ENCODE results near the gene NEDD8.

The NEDD8 gene

DNA sequence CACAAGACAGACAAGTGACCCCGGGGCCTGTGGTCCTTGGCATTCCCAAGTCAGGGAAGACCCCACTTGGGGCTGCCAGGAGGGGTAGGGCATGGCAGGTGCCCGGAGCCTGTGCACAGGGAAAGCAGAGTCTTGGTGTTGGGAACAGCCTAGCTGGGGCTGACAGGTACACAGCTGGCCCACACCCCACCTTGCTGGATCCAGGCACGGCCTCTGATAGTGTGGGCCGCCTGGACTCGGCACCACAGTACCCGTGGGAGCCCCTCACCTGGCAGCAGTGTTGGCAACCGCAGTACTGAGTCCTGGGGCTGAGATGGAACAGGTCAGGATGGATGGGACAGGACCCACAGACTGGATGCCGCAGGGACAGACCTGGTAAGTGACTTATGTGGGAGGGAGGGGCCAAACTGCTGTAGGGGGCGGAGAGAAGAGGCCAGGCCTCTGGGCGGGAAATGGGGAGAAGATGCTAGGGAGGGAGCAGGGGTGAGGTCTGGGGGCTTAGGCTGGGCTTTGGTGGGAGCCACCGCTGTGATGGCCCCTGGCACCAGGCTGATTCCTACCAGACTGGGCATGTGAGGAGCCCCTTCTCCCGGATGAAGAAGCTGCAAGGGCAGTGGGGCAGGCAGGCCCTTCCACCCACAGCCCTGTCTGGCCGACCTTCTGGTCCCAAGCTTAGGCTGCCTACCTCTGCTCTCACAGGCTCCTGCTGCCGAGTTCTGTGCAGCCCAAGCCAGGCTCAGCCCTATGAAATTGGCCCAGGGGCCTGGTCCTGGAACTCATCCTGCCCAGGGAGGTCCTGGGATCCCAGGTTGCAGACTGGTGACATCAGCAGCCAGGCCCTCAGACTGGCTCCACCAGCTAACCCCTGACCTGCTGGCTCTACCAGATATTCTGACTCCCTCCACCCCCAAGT, 30.9 kb upstream of the NEDD8 start, which contains the start of gene TGM1:
Gene TGM1 (minus strand): TSS at position 357 of the 913 bp plus-strand sequence. CDS start 825 bp downstream, outside the sequence.
- no peak for DNase-seq

DNA sequence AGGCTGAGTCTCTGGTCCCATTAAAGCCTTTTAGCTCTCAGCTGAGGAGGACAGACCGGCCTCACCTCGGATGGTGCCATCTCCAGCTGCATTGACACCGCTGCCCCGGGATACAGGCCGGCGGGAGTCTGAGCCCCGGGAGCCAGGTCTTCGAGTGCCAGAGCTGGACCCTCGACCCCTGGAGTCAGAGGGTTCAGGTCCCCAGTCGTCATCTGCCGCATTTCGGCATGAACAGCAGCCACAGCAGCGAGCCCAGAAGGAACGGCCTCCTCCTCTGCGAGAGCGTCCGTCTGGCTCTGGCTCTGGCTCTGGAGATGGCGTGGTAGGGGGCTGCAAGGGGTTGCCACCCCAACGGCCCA, 29.8 kb upstream of the NEDD8 start:
- DNase-seq, result no peak

DNA sequence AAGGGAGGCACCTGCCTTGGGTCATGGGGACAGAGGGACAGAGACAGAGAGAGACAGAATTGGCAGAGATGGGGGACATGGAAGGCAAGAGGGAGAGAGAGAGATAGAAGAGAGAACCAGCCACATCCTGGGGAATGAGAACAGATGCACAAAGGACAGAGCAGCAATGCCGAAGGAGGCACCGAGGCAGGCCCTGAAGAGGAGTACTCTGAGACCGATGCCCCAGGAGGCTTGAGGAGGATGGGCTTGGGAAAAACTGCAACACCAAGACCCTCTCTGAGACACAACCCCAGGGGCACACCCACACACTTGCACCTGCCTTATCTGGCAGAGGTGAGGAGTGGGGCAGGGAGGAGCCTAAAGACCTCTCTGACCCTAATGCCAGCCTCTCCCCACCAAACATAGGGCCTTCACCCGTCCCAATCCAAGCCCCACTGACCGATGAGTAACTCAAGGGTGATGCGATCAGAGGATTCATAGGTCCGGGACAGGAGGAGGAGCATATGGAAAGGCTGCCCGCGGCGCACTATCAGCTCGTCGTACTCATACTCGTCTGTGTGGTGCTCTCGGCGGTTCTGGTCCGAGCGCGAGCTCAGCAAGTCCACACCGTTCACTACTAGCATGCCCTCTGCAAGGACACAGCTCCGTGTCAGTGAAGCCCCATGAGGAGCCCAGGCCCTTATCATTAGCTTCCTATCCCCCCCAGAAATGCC, 29.2 kb upstream of the NEDD8 start:
- no peak for DNase-seq

DNA sequence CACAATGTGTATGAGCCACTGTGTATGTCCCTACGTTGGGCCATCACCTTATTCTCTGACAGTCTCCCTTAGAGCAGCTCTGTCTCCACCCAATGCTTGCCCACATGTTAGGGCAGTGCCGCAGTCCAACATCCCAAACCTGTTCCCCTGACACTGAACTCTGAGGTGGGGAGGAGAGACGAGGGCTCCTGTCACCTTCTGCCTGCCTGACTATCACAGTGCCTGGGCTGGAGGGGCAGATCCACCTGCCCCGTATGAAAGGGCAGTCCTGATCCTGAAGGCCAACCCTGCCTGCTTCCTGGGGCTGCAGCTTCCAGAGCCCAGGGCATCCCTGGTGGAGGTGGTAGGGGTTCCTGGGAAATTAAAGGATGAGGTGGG, 28.6 kb upstream of the NEDD8 start:
- DNase-seq, result no peak

DNA sequence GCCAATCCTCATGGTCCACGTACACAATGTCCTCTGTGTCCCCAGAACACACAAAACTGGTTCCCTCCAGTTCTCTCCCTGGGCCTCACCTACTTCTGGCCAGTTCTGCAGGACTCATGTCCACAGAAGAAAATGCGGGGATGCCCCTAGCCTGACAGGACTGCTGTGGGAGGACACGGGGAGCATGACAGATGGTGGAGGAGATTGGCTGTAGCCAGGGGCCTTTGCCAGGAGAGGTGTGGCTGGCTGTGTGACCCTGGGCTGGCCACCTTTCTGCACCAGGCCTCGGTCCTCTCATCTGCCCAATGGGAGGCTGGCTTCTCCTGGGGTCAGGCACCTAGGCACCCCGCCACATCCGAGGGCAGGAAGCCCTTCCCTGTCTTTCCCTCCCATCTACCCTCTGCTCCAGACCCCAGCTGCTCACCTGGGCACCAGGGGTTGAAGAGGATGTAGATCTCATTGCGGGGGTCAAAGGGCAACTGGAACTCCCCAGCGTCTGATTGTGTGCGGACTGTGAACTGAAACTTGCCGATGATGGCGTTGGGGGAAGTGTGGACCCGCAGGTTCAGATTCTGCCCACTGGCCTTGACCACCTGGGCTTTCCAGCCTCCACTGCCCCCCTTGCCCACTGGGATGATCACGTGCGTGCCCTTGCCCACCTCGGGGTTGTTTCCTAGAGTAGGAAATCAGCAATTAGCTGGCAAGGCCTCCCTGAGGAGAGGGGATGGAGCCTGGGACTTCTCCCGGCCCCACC, 28.0 kb upstream of the NEDD8 start:
- DNase-seq, result no peak

DNA sequence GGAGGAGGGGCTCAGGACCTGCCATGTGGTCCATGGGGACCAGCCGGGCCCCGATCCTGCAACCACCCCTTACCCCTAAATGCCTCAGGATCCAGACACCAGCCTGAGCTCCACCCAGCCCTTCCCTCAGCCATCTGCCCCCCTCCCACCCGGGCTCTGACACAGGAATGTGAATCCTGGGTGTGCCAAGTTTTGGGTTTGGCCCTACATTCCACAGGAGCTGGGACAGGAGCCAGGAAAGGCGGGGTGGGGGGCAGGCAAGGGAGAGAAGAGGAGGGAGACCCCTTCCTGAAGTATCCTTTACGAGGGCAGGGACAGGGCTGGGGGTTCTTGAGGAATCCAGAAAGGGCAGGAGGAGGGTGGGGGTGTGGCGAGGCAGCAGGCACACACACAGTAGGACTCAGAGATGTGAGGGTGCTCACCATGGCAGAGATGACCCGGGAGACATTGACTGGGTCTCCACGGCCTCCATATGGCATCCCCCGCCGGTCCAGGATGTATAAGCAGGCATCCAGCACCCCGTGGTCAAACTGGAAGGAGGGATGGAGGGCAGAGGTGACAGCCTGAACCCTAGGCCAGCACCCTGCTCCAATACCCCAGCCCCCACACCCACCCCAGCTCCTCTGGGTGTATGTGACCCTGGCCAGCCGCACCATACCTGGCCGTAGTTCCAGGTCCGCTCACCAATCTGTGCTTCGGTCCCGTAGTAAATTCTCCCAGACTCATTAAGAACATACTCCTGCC, 27.3 kb upstream of the NEDD8 start:
- no peak for DNase-seq

DNA sequence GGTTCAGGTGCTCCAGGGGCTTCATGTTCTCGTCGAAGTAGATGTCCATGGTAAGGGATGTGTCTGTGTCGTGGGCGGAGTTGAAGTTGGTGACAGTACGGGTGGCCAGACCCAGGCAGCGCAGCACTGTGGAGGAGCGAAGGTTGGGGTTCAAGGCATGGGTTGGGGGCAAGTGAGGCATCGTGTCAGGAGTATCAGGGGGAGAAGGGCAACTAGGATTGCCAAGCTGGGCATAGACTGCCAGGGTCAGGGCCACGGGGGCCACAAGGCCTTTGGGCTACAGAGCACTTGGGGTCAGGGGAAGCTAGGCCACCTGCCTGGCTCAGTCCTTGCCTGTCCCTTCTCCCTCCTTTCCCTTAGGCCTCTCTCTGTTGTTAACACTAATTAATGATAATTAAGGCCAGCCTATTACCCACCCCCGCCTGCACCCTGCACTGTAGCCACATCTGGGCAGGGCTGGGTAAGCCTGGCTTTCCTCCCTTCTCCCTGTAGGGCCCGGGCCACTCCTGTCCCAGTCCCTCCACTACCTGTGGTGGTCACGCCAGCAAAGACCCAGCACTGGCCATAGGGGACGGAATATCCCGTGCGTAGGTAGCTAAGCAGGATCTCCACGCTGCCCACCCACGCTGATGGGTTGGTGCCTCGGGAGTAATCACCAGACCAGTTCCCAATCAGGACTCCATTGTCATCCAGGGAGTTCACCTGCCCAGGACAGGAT, 26.5 kb upstream of the NEDD8 start:
- no peak for DNase-seq

DNA sequence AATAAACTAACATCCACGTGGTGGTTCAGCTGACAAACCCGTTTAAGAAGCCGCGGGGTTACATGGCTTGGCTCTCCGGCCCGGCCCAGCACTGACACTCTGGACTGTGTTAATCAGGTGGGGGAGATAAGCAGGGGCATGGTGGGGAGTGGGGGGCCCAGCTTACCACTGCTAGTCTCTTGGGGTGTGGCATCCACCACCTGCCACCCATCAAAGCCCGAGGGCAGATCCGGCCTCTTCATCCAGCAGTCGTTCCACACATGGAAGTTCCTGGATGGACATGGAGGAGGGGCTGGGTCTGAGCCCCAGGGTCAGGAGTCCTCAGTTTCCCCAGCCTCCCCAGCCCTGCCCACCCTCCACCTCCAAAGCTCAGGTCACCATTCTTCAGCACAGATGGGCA, 26.0 kb upstream of the NEDD8 start:
- DNase-seq, result no peak

DNA sequence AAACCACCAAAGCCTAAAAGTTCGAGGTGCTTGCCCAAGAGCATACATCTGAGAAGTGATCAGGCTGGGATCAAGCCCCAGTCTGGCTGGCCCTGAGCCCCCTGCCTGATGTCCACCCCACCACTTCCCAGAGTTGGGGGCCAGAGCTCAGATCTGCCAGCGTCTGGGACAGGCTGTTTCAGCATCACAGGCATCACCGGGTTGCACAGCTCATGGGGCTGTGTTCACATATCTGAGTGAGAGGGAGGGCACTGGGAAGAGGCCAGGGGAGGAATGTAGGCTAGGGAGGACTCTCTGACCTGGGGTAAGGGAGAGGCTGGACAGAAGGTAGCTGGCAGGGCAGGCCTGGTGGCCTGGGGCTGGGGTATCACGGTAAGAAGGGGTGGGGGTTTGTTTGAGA, 24.8 kb upstream of the NEDD8 start:
- DNase-seq, result no peak

DNA sequence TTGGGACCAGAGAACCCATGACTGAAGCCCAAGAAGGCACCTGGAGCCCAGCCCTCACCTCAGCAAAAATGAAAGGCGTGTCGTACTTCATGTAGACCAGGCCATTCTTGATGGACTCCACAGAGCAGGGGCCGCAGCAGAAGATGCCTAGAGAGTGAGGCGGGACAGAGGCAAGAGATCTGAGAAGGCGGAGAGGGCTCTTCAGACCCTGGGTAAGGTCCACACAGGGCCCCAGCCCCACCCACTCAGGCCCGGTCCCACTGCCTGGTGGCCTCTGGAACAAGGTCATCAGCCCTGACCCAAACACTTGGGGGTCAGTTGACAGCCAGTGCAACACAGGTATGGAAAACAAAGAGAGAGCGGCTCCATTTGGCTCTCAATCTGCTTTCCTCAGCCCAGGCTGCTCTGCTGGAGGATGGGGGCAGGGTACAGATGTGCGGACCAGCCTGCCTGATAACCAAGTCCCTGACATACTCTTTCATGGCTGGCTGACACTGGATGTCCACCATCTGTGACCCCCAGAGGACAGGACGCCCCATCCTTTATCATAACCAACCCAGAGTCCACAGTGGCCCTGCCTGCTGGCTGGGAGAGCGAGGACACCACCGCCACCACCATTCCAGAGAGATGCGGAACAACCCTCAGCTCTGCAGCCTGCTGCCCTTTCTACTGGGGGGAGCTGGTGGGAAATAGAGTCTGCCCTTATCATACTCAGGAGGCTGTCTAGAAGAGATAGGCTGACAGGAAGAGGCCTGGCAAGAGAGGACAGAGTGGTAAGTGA, 24.0 kb upstream of the NEDD8 start:
- no peak for DNase-seq

DNA sequence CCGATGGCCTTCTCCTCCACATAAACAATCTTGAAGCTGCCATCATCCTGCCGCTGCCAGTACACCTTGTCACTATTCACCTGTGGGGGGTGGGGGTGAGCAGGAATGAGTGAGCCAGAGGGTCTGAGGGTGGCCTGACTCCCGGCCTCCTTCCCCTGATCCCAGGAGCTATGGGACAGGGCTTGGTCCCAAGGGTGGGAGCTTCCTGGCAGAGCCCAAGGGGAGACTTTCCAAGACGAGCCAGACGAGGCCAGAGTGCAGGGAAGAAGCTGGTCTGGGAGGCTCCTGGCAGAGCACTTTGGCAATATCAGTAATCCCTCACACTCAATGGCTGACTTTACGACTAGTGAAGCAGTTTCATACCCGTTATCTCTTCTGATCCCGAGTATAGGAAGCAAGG, 23.3 kb upstream of the NEDD8 start:
- no peak for DNase-seq

DNA sequence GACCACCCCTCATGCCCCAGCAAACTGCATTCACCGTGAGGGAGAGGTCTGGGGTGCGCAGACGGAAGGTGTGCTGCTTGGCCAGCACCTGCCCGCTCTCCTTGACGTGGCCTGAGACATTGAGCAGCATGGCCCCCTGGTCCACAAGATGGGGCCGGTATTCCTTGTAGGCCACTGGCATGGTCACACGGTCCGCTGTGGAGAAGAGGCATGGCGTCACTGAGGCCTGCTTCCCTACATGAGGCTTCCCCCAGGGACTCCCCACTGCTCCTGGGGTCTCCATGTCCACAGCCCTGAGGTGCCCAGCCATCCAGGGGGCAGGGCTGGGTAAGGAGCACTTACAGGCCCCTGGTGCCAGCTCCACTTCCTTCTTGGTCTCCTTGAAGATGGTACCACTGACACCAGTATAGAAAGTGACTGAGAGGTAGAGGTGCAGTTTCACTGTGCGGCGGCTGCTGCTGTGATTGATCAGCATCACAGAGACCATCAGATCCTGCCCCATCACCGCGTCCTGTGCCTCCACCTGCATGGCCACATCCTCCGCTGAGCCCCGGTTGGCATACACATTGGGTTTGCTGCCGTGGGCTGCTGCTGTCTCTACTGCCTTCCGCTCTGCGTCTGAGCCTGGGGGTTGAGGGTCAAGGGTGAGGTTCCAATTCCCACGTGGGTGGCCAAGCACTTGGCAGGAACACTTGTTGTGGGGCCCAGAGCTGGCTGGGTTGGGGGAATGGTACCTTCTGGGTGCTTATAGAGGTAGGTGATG, 22.6 kb upstream of the NEDD8 start:
- DNase-seq, result no peak

DNA sequence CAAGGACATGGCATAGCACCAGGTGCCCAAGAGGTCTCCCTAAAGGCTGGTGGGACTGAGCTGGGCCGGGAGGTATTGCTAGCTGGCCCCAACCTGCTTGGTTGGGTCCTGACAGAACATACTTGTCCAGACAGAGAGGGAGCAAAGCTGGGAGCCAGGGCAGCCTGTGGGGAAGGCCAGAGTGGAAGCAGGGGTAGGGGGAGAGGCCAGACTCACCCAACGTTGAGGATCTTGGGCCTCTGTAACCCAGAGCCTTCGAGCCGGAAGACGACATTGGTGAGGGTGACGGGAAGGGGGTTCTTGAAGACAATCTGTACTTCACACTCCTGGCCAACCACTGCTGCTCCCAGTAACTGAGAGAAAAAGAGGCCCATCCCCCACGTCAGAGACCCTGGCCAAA, 21.8 kb upstream of the NEDD8 start:
- no peak for DNase-seq

DNA sequence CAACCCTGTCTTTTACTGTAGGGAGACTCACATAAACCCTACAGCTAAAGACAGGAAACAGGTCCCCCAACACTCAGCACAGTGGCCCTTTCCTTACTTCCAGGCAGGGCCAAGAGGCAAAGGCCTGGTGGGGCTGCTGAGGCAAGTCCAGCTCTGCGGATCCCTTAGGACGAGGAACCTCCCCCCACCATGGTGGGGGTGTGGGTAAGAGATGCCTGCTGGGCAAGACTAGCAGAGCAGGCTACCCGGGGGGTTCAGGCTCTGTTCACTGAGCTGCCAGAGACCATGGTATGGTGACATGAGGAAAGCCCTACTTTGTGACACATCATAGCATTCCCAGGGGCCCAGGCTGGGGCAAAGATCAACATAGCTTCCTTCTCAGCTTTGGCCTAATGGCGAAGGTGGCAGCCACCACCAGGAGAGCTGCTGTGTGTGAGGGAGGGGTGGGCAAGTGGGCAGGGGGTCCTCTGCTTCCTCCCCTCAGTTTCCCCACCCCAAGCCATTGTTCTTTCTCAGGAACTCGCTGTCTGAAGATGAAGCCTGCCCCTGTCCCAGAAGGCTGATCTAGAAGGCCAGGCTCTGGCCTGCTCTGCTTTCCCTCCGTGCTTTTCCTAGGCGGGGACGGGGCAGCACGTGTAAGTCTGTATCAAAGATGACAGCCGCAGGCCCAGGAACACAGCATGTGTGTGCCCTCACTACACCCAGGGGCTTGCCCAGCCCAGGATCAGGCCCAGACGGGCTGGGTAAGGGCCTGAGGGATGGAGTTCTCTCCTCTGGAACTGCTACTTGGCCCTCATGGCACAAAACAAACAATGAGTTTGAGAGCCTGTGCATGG, 20.3 kb upstream of the NEDD8 start:
- DNase-seq, result no peak

DNA sequence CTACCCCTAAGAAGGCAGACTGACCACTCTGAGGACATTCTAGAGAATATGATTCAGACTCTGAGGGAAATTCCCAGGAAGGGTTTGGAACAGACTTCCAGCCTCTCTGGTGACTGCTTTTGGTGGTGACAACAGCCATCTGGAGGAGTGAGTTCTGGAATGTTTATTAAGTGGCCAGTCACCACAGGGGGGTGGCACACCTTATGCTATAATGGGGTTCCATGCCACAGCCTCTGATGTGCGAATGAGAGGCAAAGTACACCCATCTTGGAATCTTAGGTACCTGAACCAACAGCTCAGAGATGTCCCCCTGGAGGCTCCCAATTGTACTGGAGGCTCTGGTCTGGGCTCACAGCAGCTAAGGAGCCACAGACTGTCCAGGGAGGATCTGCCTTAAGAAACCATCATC, 19.7 kb upstream of the NEDD8 start:
- no peak for DNase-seq

DNA sequence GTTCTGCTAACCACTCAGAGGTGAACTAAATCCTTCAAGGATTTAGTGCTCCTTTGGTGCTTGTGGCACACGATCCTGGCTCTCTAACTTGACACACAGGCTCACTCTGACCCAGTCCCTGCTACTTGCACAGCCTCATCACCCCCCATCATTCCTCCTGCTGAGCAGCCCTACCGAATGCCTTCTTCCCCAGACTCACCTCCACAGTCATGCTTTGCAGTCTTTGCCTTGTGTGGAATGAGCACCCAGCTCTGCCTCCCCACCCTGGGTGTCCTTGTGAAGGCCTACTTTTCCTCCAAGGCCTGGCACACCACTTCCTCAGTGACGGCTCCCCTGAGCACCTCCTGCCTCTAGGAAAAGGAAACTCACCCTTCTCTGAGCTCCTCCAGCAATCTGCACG, 18.2 kb upstream of the NEDD8 start:
- no peak for DNase-seq

DNA sequence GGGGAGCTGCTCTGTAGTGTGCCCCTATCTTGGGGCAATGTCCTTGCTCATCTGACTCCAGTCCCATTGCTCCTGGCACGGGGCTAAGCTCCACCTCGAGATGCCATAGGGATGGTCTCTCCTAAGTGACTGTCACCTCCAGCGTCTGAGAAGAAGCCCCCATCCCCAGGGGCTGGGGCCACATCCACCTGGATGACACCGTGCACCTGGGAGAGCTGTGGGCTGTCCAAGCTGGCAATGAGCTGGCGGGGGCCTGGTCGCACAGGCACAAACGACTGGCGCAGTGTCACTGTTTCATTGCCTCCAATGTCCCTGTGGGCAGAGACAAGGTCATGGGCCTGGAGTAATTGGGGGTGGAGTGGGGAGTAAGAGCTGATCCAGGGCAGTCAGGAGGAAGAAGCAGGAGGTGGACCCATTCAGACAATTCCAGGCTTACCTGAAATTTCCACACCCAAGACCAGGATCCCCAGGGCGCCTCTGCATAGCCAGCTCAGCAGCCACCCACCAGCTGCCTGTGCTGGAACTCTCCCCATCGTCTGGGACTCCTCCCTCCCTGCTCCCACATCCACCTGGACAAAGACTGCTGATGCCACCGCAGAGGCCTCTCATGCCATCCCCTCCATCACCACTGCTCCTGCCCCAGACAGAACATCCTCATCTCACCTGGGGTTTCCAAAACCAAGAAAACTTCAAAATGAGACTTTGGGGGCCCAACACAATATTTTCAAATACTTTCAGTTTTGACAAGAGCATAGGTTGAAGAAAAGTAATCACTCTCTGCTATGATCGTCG, 17.3 kb upstream of the NEDD8 start:
- DNase-seq, result no peak

DNA sequence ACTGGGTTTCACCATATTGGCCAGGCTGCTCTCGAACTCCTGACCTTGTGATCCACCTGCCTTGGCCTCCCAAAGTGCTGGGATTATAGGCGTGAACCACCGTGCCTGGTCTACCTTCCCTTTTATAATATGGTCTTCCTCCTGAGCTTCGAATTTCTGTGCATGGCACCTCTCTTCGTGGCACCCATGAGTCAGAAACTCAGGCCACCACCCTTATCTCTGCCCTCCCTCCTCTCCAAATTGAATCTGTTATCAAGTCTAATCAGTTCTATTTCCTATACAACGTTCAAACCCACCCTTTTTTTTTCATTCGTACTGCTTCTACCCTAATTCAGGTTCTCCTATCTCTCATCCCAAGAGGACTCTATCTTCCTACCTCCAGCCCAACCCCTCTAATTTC, 15.3 kb upstream of the NEDD8 start:
- DNase-seq, result no peak

DNA sequence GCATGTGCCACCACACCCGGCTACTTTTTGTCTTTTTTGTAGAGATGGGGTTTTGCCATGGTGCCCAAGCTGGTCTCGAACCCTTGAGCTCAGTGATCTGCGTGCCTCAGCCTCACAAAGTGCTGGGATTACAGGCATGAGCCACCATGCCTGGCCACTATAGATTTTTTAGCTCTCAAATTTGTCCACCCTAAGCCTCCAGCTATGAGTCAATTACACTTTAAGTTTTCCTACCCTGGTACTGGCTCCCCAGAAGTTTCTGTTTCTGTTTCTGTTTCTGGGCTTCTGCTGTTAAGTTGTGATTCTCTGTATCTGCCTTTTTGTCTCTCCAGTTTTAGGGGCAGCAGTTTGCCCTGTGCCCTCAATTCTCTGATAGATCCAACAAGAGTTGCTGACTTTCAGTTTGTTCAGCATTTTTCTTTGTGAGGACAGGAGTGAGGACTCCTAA, 14.6 kb upstream of the NEDD8 start:
- DNase-seq, result no peak

Measured in DMS79 (cell line).